ENCODE data around the gene SGPL1. TPM values are rescaled to one million over a fixed set of nuclear protein-coding genes. Genes with fewer than 3 reads are reported as not detected.

The SGPL1 gene
- total and polyA plus RNA-seq, 2 of the 8 experiments (the other 6 are each of a cell fraction or from before 2014, with no cell fraction given) = 20.5 to 51.6 TPM

DNA sequence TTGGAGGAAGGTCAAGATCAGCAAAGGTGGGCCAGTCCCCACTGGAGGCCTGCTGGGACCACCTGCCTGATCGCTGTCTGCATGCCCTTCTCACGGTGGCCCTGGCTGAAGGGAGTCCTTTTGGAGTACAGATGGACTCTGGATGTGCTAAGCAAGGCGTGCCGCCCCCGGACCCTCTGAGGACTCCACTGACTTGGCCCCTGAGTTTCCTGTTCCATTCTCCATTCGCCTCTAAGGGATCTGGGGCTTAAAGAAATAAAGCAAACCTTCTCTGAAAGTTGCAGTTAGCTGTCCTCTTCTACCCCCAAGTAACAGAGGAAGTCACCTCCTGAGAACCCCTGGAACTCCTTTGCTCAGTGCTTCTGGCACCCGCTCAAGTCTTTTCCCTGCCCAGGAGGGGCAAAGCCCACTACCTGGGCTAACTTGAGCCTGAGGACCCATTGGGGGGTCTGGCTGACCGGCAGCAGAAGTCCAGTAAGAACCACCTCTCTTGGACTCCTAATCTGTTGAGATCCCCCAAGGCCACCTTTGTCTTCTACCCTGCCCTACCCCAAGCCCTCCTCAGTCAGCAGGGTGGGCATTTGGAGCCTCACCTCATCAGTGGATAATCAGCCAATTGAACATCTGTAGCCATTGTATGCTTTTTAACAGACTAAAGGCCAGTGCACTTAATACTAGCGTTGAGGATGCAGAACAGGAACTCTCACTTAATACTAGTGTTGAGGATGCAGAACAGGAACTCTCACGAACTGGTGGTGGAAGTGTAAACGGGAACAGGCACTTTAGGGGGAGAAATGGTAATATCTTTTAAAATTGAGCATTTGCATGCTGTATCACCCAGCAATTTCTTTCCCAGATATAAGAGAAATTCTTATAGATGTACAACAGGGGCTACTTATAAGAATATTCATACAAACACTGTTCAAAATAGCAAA, 32.7 kb upstream of the SGPL1 start (continued):
- TF ChIP-seq CBX8 (IDR thresholded peaks at IDR 0.05; ENCODE audit: borderline replicate concordance, low read depth, low read length) (no peak), BACH1 (IDR thresholded peaks at IDR 0.05; ENCODE audit: low read length) (no peak), NANOG (IDR thresholded peaks at IDR 0.05; ENCODE audit: insufficient read depth, low read depth, low read length, poor library complexity, severe bottlenecking) (no peak)
- TF ChIP-seq, protein P1, sequence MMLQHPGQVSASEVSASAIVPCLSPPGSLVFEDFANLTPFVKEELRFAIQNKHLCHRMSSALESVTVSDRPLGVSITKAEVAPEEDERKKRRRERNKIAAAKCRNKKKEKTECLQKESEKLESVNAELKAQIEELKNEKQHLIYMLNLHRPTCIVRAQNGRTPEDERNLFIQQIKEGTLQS (IDR thresholded peaks at IDR 0.05; ENCODE audit: insufficient read depth, low read depth, low read length) = no peak
